GM23338 (cell line): Measurements from ENCODE around the gene PLCL1. TPM values are rescaled to one million over a fixed set of nuclear protein-coding genes. Genes with fewer than 3 reads are reported as not detected.
A peak's percentile ranks its signal among the peaks of the same experiment; 100 is the strongest.

Experiments used
- ATAC-seq: fragments of 200-7000 bp; cut with Tn5 transposase; 3 replicates; pipeline ENCODE4 v1.9.1; 2020
- DNase-seq: peaks from one replicate; pipeline ENCODE4 v3.0.0-alpha.2; 2015; ENCODE audit warnings: low spot score
- H2AFZ ChIP-seq: fragments of 200-600 bp; sonication (generic); 2 replicates; pipeline ENCODE4 v1.8.0; 2016; ENCODE audit warnings: antibody characterized with exemption, mild to moderate bottlenecking, moderate library complexity
- H3F3A ChIP-seq: fragments of 200-600 bp; sonication (generic); replicated peaks from 2 replicates; pipeline ENCODE4 v1.8.0; 2017; ENCODE audit warnings: antibody characterized with exemption, mixed run types, low read depth
- H3K27ac ChIP-seq: fragments of 200-600 bp; sonication (generic); 2 replicates; pipeline ENCODE4 v1.6.1; 2016; ENCODE audit warnings: low read depth
- H3K27me3 ChIP-seq: fragments of 200-600 bp; sonication (generic); 2 replicates; pipeline ENCODE4 v1.8.0; 2016; ENCODE audit warnings: mild to moderate bottlenecking, mixed run types, moderate library complexity; ENCODE audit not compliant: insufficient read depth
- H3K36me3 ChIP-seq: fragments of 200-600 bp; sonication (generic); 2 replicates; pipeline ENCODE4 v1.8.0; 2016; ENCODE audit warnings: mild to moderate bottlenecking; ENCODE audit not compliant: insufficient read depth
- H3K4me1 ChIP-seq: fragments of 200-600 bp; sonication (generic); 2 replicates; pipeline ENCODE4 v1.8.0; 2016; ENCODE audit warnings: mild to moderate bottlenecking, moderate library complexity; ENCODE audit not compliant: insufficient read depth
- H3K4me2 ChIP-seq: fragments of 200-600 bp; sonication (generic); 2 replicates; pipeline ENCODE4 v1.7.1; 2017; ENCODE audit warnings: mixed run types
- H3K4me3 ChIP-seq: fragments of 200-600 bp; sonication (generic); 2 replicates; pipeline ENCODE4 v1.6.1; 2016; ENCODE audit warnings: mixed run types
- H3K79me2 ChIP-seq: fragments of 200-600 bp; sonication (generic); replicated peaks from 2 replicates; pipeline ENCODE4 v1.8.0; 2017; ENCODE audit warnings: mild to moderate bottlenecking; ENCODE audit not compliant: insufficient read depth
- H3K9me2 ChIP-seq: fragments of 200-600 bp; sonication (generic); 2 replicates; pipeline ENCODE4 v1.8.0; 2017; ENCODE audit not compliant: insufficient read depth
- H4K20me1 ChIP-seq: fragments of 200-600 bp; sonication (generic); replicated peaks from 2 replicates; pipeline ENCODE4 v1.8.0; 2017; ENCODE audit warnings: mild to moderate bottlenecking; ENCODE audit not compliant: insufficient read depth
- H3K27ac Mint-ChIP-seq: 2 replicates; pipeline ENCODE4 v1.8.0; 2020; ENCODE audit warnings: inconsistent platforms, mild to moderate bottlenecking, moderate library complexity, mixed read lengths
- H3K27me3 Mint-ChIP-seq: 3 replicates; pipeline ENCODE4 v1.8.0; 2022; ENCODE audit warnings: low read depth, mild to moderate bottlenecking, moderate library complexity, mixed read lengths, inconsistent platforms; ENCODE audit not compliant: insufficient read depth, poor library complexity
- H3K36me3 Mint-ChIP-seq: 3 replicates; pipeline ENCODE4 v1.8.0; 2021; ENCODE audit warnings: low read depth, mild to moderate bottlenecking, inconsistent platforms, moderate library complexity, mixed read lengths
- H3K4me1 Mint-ChIP-seq: 3 replicates; pipeline ENCODE4 v1.8.0; 2020; ENCODE audit warnings: mild to moderate bottlenecking, inconsistent platforms, mixed read lengths
- H3K4me3 Mint-ChIP-seq: 3 replicates; pipeline ENCODE4 v1.8.0; 2021; ENCODE audit warnings: moderate library complexity, mild to moderate bottlenecking, inconsistent platforms, mixed read lengths
- H3K9me3 Mint-ChIP-seq: 3 replicates; pipeline ENCODE4 v1.8.0; 2020; ENCODE audit warnings: moderate library complexity, mild to moderate bottlenecking, inconsistent platforms, mixed read lengths
- JUNB ChIP-seq: IDR thresholded peaks from one replicate; pipeline ENCODE4 v1.6.1; 2016; ENCODE audit warnings: antibody characterized with exemption; ENCODE audit not compliant: unreplicated experiment
- POLR2AphosphoS5 ChIP-seq: IDR thresholded peaks from 2 replicates; pipeline ENCODE4 v1.6.1; 2016; ENCODE audit warnings: antibody characterized with exemption, low read depth
- ZNF114 ChIP-seq: fragments of 250-450 bp; sonication (Bioruptor Pico); IDR thresholded peaks from 2 replicates; pipeline ENCODE4 v1.5.0; 2020; ENCODE audit warnings: mild to moderate bottlenecking, moderate library complexity
- polyA plus RNA-seq: library from polyadenylated mRNA; unstranded; fragments of >200 nt; fragmentation: Nextera tagmentation; extraction: Ambion mirVana; gene quantifications from 2 replicates; pipeline ENCODE4 v1.2.1, GENCODE V29; 2016
- total RNA-seq: library from RNA; depleted of rRNA; stranded (reverse); fragments of >200 nt; shearing (Covaris generic); gene quantifications from 2 replicates; pipeline ENCODE4 v1.2.3, GENCODE V29; 2014
- TF ChIP-seq, protein P1 (sequence below), 2 experiments: fragments of 200-600 bp in 1 of 2; sonication (generic) in 1 of 2; conservative IDR thresholded peaks; 2 replicates each; pipeline versions ENCODE4 v1.5.1 to v1.6.1; 2016 to 2017; ENCODE audit warnings: antibody characterized with exemption in 2 of 2, low read depth in 2 of 2, mild to moderate bottlenecking in 2 of 2, moderate library complexity in 1 of 2
- TF ChIP-seq, protein P2 (sequence below): fragments of 250-450 bp; sonication (Bioruptor Pico); IDR thresholded peaks from 2 replicates; pipeline ENCODE4 v1.5.0; 2020; ENCODE audit warnings: mild to moderate bottlenecking, moderate library complexity

Gene PLCL1
- total and polyA plus RNA-seq, 2 experiments from 2014 or later, result not detected

DNA sequence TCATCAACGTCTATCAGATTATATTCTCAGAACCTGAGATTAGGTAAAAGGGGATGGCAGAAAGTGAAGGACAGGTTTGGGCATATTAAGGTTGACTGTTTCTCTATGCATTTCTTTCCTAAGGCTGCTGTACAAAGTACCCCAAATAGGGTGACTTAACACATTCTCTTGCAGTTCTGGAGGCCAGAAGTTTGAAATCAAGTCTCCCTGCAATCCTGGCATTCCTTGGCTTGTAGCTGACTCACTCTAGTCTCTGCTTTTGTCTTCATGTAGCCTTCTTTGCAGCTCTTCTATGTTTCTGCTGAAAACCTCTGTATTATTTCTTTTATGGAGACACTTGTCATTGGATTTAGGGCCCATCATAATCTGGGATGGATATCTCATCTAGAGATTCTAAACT, 364.3 kb downstream of the PLCL1 start:
- Histone ChIP-seq H3K4me1 (no peaks in the 10 kb centered on the region), H4K20me1 (no peaks in the 10 kb centered on the region; the same call in 1 of the 2 replicates), H3K4me2 (no peak overlapping the region), H3K36me3 (no peaks in the 10 kb centered on the region), H3K4me3 (no peak overlapping the region), H3K79me2 (no peaks in the 10 kb centered on the region), H3K9me2 (no peaks in the 10 kb centered on the region), H3F3A (no peaks in the 10 kb centered on the region), H2AFZ (0 out of 2 replicates have a peak overlapping the region, but pooled peaks have one; percentile 14), H3K27ac (no peak overlapping the region), H3K27me3 (no peaks in the 10 kb centered on the region)
- TF ChIP-seq ZNF114 (CRISPR knock-in tag), result no peak
- TF ChIP-seq, protein P1, sequence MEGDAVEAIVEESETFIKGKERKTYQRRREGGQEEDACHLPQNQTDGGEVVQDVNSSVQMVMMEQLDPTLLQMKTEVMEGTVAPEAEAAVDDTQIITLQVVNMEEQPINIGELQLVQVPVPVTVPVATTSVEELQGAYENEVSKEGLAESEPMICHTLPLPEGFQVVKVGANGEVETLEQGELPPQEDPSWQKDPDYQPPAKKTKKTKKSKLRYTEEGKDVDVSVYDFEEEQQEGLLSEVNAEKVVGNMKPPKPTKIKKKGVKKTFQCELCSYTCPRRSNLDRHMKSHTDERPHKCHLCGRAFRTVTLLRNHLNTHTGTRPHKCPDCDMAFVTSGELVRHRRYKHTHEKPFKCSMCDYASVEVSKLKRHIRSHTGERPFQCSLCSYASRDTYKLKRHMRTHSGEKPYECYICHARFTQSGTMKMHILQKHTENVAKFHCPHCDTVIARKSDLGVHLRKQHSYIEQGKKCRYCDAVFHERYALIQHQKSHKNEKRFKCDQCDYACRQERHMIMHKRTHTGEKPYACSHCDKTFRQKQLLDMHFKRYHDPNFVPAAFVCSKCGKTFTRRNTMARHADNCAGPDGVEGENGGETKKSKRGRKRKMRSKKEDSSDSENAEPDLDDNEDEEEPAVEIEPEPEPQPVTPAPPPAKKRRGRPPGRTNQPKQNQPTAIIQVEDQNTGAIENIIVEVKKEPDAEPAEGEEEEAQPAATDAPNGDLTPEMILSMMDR (conservative IDR thresholded peaks at IDR 0.05; ENCODE audit: low read depth in 2 of 2), result no peak
- no peak for TF ChIP-seq POLR2AphosphoS5
- TF ChIP-seq, protein P2, sequence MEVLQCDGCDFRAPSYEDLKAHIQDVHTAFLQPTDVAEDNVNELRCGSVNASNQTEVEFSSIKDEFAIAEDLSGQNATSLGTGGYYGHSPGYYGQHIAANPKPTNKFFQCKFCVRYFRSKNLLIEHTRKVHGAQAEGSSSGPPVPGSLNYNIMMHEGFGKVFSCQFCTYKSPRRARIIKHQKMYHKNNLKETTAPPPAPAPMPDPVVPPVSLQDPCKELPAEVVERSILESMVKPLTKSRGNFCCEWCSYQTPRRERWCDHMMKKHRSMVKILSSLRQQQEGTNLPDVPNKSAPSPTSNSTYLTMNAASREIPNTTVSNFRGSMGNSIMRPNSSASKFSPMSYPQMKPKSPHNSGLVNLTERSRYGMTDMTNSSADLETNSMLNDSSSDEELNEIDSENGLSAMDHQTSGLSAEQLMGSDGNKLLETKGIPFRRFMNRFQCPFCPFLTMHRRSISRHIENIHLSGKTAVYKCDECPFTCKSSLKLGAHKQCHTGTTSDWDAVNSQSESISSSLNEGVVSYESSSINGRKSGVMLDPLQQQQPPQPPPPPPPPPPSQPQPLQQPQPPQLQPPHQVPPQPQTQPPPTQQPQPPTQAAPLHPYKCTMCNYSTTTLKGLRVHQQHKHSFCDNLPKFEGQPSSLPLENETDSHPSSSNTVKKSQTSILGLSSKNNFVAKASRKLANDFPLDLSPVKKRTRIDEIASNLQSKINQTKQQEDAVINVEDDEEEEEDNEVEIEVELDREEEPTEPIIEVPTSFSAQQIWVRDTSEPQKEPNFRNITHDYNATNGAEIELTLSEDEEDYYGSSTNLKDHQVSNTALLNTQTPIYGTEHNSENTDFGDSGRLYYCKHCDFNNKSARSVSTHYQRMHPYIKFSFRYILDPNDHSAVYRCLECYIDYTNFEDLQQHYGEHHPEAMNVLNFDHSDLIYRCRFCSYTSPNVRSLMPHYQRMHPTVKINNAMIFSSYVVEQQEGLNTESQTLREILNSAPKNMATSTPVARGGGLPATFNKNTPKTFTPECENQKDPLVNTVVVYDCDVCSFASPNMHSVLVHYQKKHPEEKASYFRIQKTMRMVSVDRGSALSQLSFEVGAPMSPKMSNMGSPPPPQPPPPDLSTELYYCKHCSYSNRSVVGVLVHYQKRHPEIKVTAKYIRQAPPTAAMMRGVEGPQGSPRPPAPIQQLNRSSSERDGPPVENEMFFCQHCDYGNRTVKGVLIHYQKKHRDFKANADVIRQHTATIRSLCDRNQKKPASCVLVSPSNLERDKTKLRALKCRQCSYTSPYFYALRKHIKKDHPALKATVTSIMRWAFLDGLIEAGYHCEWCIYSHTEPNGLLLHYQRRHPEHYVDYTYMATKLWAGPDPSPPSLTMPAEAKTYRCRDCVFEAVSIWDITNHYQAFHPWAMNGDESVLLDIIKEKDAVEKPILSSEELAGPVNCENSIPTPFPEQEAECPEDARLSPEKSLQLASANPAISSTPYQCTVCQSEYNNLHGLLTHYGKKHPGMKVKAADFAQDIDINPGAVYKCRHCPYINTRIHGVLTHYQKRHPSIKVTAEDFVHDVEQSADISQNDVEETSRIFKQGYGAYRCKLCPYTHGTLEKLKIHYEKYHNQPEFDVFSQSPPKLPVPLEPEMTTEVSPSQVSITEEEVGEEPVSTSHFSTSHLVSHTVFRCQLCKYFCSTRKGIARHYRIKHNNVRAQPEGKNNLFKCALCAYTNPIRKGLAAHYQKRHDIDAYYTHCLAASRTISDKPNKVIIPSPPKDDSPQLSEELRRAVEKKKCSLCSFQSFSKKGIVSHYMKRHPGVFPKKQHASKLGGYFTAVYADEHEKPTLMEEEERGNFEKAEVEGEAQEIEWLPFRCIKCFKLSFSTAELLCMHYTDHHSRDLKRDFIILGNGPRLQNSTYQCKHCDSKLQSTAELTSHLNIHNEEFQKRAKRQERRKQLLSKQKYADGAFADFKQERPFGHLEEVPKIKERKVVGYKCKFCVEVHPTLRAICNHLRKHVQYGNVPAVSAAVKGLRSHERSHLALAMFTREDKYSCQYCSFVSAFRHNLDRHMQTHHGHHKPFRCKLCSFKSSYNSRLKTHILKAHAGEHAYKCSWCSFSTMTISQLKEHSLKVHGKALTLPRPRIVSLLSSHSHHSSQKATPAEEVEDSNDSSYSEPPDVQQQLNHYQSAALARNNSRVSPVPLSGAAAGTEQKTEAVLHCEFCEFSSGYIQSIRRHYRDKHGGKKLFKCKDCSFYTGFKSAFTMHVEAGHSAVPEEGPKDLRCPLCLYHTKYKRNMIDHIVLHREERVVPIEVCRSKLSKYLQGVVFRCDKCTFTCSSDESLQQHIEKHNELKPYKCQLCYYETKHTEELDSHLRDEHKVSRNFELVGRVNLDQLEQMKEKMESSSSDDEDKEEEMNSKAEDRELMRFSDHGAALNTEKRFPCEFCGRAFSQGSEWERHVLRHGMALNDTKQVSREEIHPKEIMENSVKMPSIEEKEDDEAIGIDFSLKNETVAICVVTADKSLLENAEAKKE (CRISPR knock-in tag), result no peak
- TF ChIP-seq JUNB, result no peak
- Mint-ChIP-seq H3K4me3 (no peak overlapping the region), H3K36me3 (no peaks in the 10 kb centered on the region), H3K27ac (no peak overlapping the region), H3K9me3 (no peaks in the 10 kb centered on the region), H3K27me3 (peaks cover 2% of the 10 kb centered on the region), H3K4me1 (no peaks in the 10 kb centered on the region)
- DNase-seq (peak; percentile 8), ATAC-seq (no peak)
